Osteoblast (primary cell): ENCODE measurements around the gene STAT4. TPM values are rescaled to one million over a fixed set of nuclear protein-coding genes. Genes with fewer than 3 reads are reported as not detected.

Experiments
- DNase-seq: peaks from one replicate; pipeline ENCODE4 v3.0.0; 2011; ENCODE audit warnings: low spot score, mixed read lengths; ENCODE audit not compliant: insufficient read length; ENCODE audit errors: missing footprints
- H2AFZ ChIP-seq: 2 replicates; pipeline ENCODE4 v1.6.0; 2011; ENCODE audit warnings: mild to moderate bottlenecking, low read length
- H3K27ac ChIP-seq: 2 replicates; pipeline ENCODE4 v1.5.1; 2011; ENCODE audit warnings: mild to moderate bottlenecking, low read depth, low read length, moderate library complexity
- H3K27me3 ChIP-seq: 2 replicates; pipeline ENCODE4 v1.6.0; 2012; ENCODE audit warnings: mild to moderate bottlenecking, control low read depth, inconsistent platforms, low read length, moderate library complexity; ENCODE audit not compliant: insufficient read depth
- H3K36me3 ChIP-seq: 2 replicates; pipeline ENCODE4 v1.5.1; 2011; ENCODE audit warnings: mild to moderate bottlenecking, low read length, control low read depth, moderate library complexity; ENCODE audit not compliant: insufficient read depth
- H3K4me1 ChIP-seq: 2 replicates; pipeline ENCODE4 v1.5.1; 2011; ENCODE audit warnings: mild to moderate bottlenecking, low read length, control low read depth, moderate library complexity; ENCODE audit not compliant: insufficient read depth
- H3K4me2 ChIP-seq: 2 replicates; pipeline ENCODE4 v1.6.0; 2011; ENCODE audit warnings: mild to moderate bottlenecking, low read length; ENCODE audit not compliant: insufficient read depth
- H3K4me3 ChIP-seq: fragments of 200-600 bp; sonication (generic); 3 replicates; pipeline ENCODE4 v1.5.1; 2012; ENCODE audit warnings: mild to moderate bottlenecking, low read length, inconsistent platforms; ENCODE audit not compliant: insufficient read depth
- H3K79me2 ChIP-seq: 2 replicates; pipeline ENCODE4 v1.6.0; 2012; ENCODE audit warnings: mild to moderate bottlenecking, low read length, control low read depth, inconsistent platforms; ENCODE audit not compliant: insufficient read depth
- H3K9me3 ChIP-seq: 2 replicates; pipeline ENCODE4 v1.5.1; 2011; ENCODE audit warnings: low read depth, low read length, control low read depth
- H4K20me1 ChIP-seq: 2 replicates; pipeline ENCODE4 v1.6.0; 2012; ENCODE audit warnings: mild to moderate bottlenecking, low read length, control low read depth; ENCODE audit not compliant: insufficient read depth
- CTCF ChIP-seq: IDR thresholded peaks from 2 replicates; pipeline ENCODE4 v1.5.1; 2011; ENCODE audit warnings: mild to moderate bottlenecking, low read depth, low read length, moderate library complexity; ENCODE audit errors: extremely low read depth
- total RNA-seq: library from RNA; depleted of rRNA; stranded (reverse); fragments of >200 nt; gene quantifications from 2 replicates; pipeline ENCODE4 v1.2.3, GENCODE V29; 2012

The STAT4 gene
- total RNA-seq, 1 donor = 16.6 TPM

DNA sequence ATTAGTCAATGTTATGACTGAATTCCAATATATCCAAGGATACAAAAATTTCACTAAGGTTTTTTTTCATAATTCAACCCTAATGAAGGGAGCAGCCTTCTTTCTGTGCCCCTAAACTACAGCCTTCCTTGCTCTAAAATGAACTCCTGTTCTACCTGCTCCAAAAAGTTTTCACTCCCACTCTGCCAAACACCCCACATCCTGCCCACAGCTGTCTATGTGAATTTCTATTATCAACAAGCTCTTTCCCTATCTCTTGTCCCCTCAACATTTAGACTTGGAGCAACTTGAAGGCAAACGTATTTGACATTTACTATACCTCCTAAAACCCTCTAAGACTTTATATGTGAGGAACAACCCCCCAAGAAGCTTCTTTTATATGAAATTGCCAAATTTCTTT, 2.5 kb downstream of the STAT4 start:
- Histone ChIP-seq H3K79me2 (no peaks in the 10 kb centered on the region), H3K4me2 (no peak overlapping the region), H2AFZ (no peak overlapping the region), H3K27ac (no peak overlapping the region), H3K4me3 (no peak overlapping the region), H3K4me1 (peaks cover 16% of the 10 kb centered on the region), H3K27me3 (no peaks in the 10 kb centered on the region), H3K9me3 (no peaks in the 10 kb centered on the region), H3K36me3 (no peaks in the 10 kb centered on the region), H4K20me1 (no peaks in the 10 kb centered on the region)
- no peak for TF ChIP-seq CTCF
- DNase-seq = no peak

DNA sequence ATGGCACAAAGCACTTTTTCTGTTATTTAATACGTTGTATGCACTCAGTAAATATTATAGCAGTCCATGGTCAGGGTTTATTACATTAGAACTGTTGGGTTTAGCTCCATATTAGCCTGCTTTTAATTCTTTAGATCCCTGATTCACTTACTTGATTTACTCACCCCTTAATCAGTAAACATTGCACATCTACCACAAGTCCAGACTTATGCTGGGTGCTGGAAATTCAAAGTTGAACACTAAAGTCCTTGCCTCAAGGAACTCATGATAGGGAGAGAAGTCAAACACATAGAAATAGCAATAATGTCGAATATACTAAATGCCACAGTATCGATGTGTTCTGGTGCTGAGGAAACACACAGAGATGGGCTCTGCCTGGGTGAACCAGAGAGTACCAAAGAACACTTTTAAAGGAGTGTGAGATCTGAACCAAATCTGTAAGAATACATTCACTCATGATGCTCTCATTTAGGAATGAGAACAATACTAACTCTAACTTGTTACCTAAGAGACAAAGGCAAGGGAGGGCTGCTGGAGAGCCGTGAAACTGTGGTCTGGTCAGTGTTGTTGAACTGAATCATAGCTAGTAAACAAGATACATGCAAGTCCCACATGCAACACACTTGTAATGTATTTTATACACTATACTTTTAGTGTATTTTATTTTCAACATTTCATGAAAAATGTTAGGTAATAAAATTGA, 4.9 kb downstream of the STAT4 start:
- no peak for TF ChIP-seq CTCF
- H3K27ac ChIP-seq = no peak overlapping the region
- no peaks in the 10 kb centered on the region for H3K36me3 ChIP-seq
- DNase-seq = no peak
- no peak overlapping the region for H3K4me2 ChIP-seq
- no peaks in the 10 kb centered on the region for H3K27me3 ChIP-seq
- no peaks in the 10 kb centered on the region for H3K9me3 ChIP-seq
- H4K20me1 ChIP-seq = no peaks in the 10 kb centered on the region
- no peaks in the 10 kb centered on the region for H3K79me2 ChIP-seq
- no peak overlapping the region for H2AFZ ChIP-seq
- H3K4me1 ChIP-seq = peaks cover under 1% of the 10 kb centered on the region
- no peak overlapping the region for H3K4me3 ChIP-seq

- Histone ChIP-seq H3K79me2 (no peaks in the 10 kb centered on the region), H4K20me1 (no peaks in the 10 kb centered on the region), H3K36me3 (no peaks in the 10 kb centered on the region), H3K27me3 (no peaks in the 10 kb centered on the region), H3K4me2 (no peak overlapping the region), H3K4me1 (no peaks in the 10 kb centered on the region), H3K4me3 (no peak overlapping the region), H3K27ac (no peak overlapping the region), H2AFZ (no peak overlapping the region), H3K9me3 (no peaks in the 10 kb centered on the region)
- DNase-seq = no peak
- no peak for TF ChIP-seq CTCF
Measured at GRCh38 chr2:191144217-191144616, 6.6 kb downstream of the STAT4 start.

- no peaks in the 10 kb centered on the region for H3K36me3 ChIP-seq
- no peaks in the 10 kb centered on the region for H3K9me3 ChIP-seq
- no peak for DNase-seq
- no peak for TF ChIP-seq CTCF
- H3K4me2 ChIP-seq = no peak overlapping the region
- no peak overlapping the region for H2AFZ ChIP-seq
- H3K4me3 ChIP-seq = no peak overlapping the region
- H3K27ac ChIP-seq = no peak overlapping the region
- no peaks in the 10 kb centered on the region for H3K4me1 ChIP-seq
- H3K27me3 ChIP-seq = no peaks in the 10 kb centered on the region
- no peaks in the 10 kb centered on the region for H4K20me1 ChIP-seq
- no peaks in the 10 kb centered on the region for H3K79me2 ChIP-seq
Measured at GRCh38 chr2:191143791-191144190, 7.0 kb downstream of the STAT4 start.
